B cell (primary cell): Measurements from ENCODE around the gene APPBP2. TPM values are rescaled to one million over a fixed set of nuclear protein-coding genes. Genes with fewer than 3 reads are reported as not detected.

Experiments used
- ATAC-seq: fragments of 200-7000 bp; cut with Tn5 transposase; one replicate; pipeline ENCODE4 v1.10.0; 2021; ENCODE audit warnings: low read depth, mild to moderate bottlenecking, moderate number of reproducible peaks, moderate library complexity
- CTCF ChIA-PET: fragments of 350-600 bp; sonication (Branson Sonifier 250); formaldehyde crosslinking; loops from one replicate; lab custom pipeline; 2021; ENCODE audit warnings: antibody characterized with exemption, inconsistent platforms; lab: Charles Lee
- POLR2A ChIA-PET: fragments of 350-600 bp; sonication (Branson Sonifier 250); formaldehyde crosslinking; loops from one replicate; lab custom pipeline; 2021; ENCODE audit warnings: antibody characterized with exemption; lab: Charles Lee
- DNase-seq: peaks from one replicate; pipeline ENCODE4 v3.0.0; 2013
- H2AFZ ChIP-seq: 2 replicates; pipeline ENCODE4 v1.6.1; 2012; ENCODE audit warnings: mild to moderate bottlenecking, low read depth, low read length; ENCODE audit not compliant: insufficient read depth, poor library complexity, severe bottlenecking
- H3K27ac ChIP-seq, 2 donors: 1 replicate in 1 of 2; 2 replicates in 1 of 2; pipeline ENCODE4 v1.5.1; 2012 to 2013; ENCODE audit warnings: low read length in 2 of 2, mild to moderate bottlenecking in 2 of 2, moderate library complexity in 1 of 2
- H3K27me3 ChIP-seq, 4 experiments: fragments of 200-600 bp in 1 of 4; sonication (generic) in 1 of 4; replicated peaks in 1 of 4; 1 replicate in 2 of 4; 2 replicates in 2 of 4; pipeline versions ENCODE4 v1.6.1 to v1.7.0; 2013 to 2016; ENCODE audit warnings: low read length in 3 of 4, mild to moderate bottlenecking in 2 of 4, mixed read lengths in 1 of 4, moderate library complexity in 1 of 4; ENCODE audit not compliant: insufficient read depth in 4 of 4, control insufficient read depth in 3 of 4; ENCODE audit errors: control extremely low read depth in 1 of 4
- H3K36me3 ChIP-seq, 2 experiments: replicated peaks in 1 of 2; 1 replicate in 1 of 2; 2 replicates in 1 of 2; pipeline versions ENCODE4 v1.6.1 to v1.7.1; 2013; ENCODE audit warnings: low read length in 1 of 2; ENCODE audit not compliant: insufficient read depth in 2 of 2, control insufficient read depth in 1 of 2; ENCODE audit errors: control extremely low read depth in 1 of 2, extremely low read depth in 1 of 2
- H3K4me1 ChIP-seq, 2 donors: fragments of 200-600 bp in 1 of 2; sonication (generic) in 1 of 2; 1 replicate in 1 of 2; 2 replicates in 1 of 2; pipeline versions ENCODE4 v1.5.1 to v1.6.1; 2013 to 2017; ENCODE audit warnings: low read length in 2 of 2; ENCODE audit not compliant: control insufficient read depth in 2 of 2, insufficient read depth in 2 of 2
- H3K4me2 ChIP-seq: replicated peaks from 2 replicates; pipeline ENCODE3; 2012; ENCODE audit warnings: mild to moderate bottlenecking, low read depth, low read length; ENCODE audit not compliant: poor library complexity, severe bottlenecking
- H3K4me3 ChIP-seq, 5 experiments: fragments of 200-600 bp in 1 of 5; sonication (generic) in 1 of 5; 1 replicate in 3 of 5; 2 replicates in 2 of 5; pipeline versions ENCODE4 v1.5.1 to v1.7.0; 2011 to 2016; ENCODE audit warnings: low read length in 4 of 5, mild to moderate bottlenecking in 4 of 5, low read depth in 2 of 5, control low read depth in 1 of 5, moderate library complexity in 1 of 5; ENCODE audit not compliant: insufficient read depth in 1 of 5; ENCODE audit errors: control extremely low read depth in 1 of 5, extremely low read depth in 1 of 5
- H3K79me2 ChIP-seq: fragments of 200-600 bp; sonication (generic); one replicate; pipeline ENCODE4 v1.6.0; 2016; ENCODE audit warnings: low read length; ENCODE audit not compliant: control insufficient read depth, insufficient read depth
- H3K9ac ChIP-seq: fragments of 200-600 bp; sonication (generic); 2 replicates; pipeline ENCODE4 v1.6.1; 2017; ENCODE audit warnings: mild to moderate bottlenecking, low read length, moderate library complexity
- H3K9me3 ChIP-seq, 3 donors: one replicate each; pipeline versions ENCODE4 v1.6.1 to v1.7.1; 2013; ENCODE audit warnings: low read length in 2 of 3; ENCODE audit not compliant: control insufficient read depth in 2 of 3, insufficient read depth in 1 of 3; ENCODE audit errors: control extremely low read depth in 1 of 3
- H4K20me1 ChIP-seq: 2 replicates; pipeline ENCODE4 v1.6.0; 2012; ENCODE audit warnings: mild to moderate bottlenecking, low read length; ENCODE audit not compliant: insufficient read depth, control insufficient read depth, poor library complexity, severe bottlenecking
- H3K27ac Mint-ChIP-seq: one replicate; pipeline ENCODE4 v1.8.0; 2021; ENCODE audit warnings: mixed read lengths
- H3K27me3 Mint-ChIP-seq: one replicate; pipeline ENCODE4 v1.8.0; 2021; ENCODE audit warnings: mixed read lengths
- H3K4me1 Mint-ChIP-seq: one replicate; pipeline ENCODE4 v1.8.0; 2021; ENCODE audit warnings: mixed read lengths
- H3K4me3 Mint-ChIP-seq: one replicate; pipeline ENCODE4 v1.8.0; 2021; ENCODE audit warnings: mixed read lengths
- H3K9me3 Mint-ChIP-seq: one replicate; pipeline ENCODE4 v1.8.0; 2022; ENCODE audit warnings: mixed read lengths; ENCODE audit not compliant: insufficient read depth
- CTCF ChIP-seq: fragments of 200-600 bp; IDR thresholded peaks from one replicate; pipeline ENCODE4 v1.8.0; 2022; ENCODE audit warnings: antibody characterized with exemption, mild to moderate bottlenecking
- EZH2 ChIP-seq: IDR thresholded peaks from 2 replicates; pipeline ENCODE4 v1.6.1; 2012; ENCODE audit warnings: borderline replicate concordance, low read depth, mild to moderate bottlenecking, moderate library complexity, low read length; ENCODE audit not compliant: insufficient read depth, poor library complexity, severe bottlenecking
- WGBS: methylation state at CpG from one replicate; pipeline ENCODE4 v1.1.5; 2013; ENCODE audit warnings: missing lambda C conversion rate; ENCODE audit not compliant: insufficient coverage; 5-methylcytosine and 5-hydroxymethylcytosine counted together
- intact Hi-C: fragments of 100-400 bp; cut with micrococcal nuclease; formaldehyde crosslinking; loops from one replicate; pipeline ENCODE4 v1.10.0; 2022
- polyA plus RNA-seq: library from polyadenylated mRNA; depleted of rRNA; stranded (reverse); fragments of >200 nt; gene quantifications from 2 replicates; pipeline ENCODE4 v1.2.3, GENCODE V29; 2012
- total RNA-seq, 2 donors: library from RNA; stranded (reverse); fragments of 120-200 nt in 1 of 2; gene quantifications; 1 replicate in 1 of 2; 2 replicates in 1 of 2; pipeline versions ENCODE4 v1.2.3 to v1.2.4, GENCODE V29; 2013 to 2022

The APPBP2 gene
- total and polyA plus RNA-seq, 2 donors (not counting 1 experiment from before 2014, with no cell fraction given), result 6.3 to 38.8 TPM

- no peak overlapping the region for H3K4me3 Mint-ChIP-seq
- TF ChIP-seq EZH2, result no peak
- no peak for TF ChIP-seq CTCF
Observed at GRCh38 chr17:60425626-60426025, 100.4 kb downstream of the APPBP2 start.

GRCh38 chr17:60423865-60424264 is 102.2 kb downstream of the APPBP2 start:
- Mint-ChIP-seq H3K27ac (no peak overlapping the region), H3K4me3 (no peak overlapping the region), H3K4me1 (peaks cover 12% of the 10 kb centered on the region), H3K9me3 (no peaks in the 10 kb centered on the region), H3K27me3 (no peaks in the 10 kb centered on the region)
- H3K9me3 ChIP-seq, result no peaks in the 10 kb centered on the region
- H3K36me3 ChIP-seq, result no peaks in the 10 kb centered on the region
- no peak for ATAC-seq
- H3K27ac ChIP-seq, result no peak overlapping the region
- H3K4me1 ChIP-seq, result peaks cover 8 to 15% of the 10 kb centered on the region in 2 donors
- intact Hi-C loops, result loop anchor here (5.0 kb wide), 1 partner anchor 192 kb away; no protein-coding TSS in a partner anchor
- no peak for TF ChIP-seq CTCF
- TF ChIP-seq EZH2, result no peak
- POLR2A ChIA-PET, result no interaction called here
- H3K4me2 ChIP-seq, result no peak overlapping the region
- no peak for DNase-seq
- no peak overlapping the region for H2AFZ ChIP-seq
- H4K20me1 ChIP-seq, result no peaks in the 10 kb centered on the region
- CTCF ChIA-PET, result interaction anchor here (0.7 to 1.4 kb wide), 5 partner anchors 9 to 214 kb away, joined by 3 to 4 read pairs (median 4); no protein-coding TSS in a partner anchor
- H3K4me3 ChIP-seq, result no peak overlapping the region
- no peak overlapping the region for H3K9ac ChIP-seq
- 69% methylated on average over 2 of the region's 3 CpGs for WGBS
- H3K27me3 ChIP-seq, result no peaks in the 10 kb centered on the region
- no peaks in the 10 kb centered on the region for H3K79me2 ChIP-seq

More at GRCh38 chr17:60425626-60426025, 100.4 kb downstream of the APPBP2 start:
- DNase-seq (no peak), ATAC-seq (no peak)
- no peaks in the 10 kb centered on the region for H3K36me3 ChIP-seq
- no peak overlapping the region for H3K27ac ChIP-seq
- Mint-ChIP-seq H3K9me3 (no peaks in the 10 kb centered on the region), H3K4me1 (peaks cover 11% of the 10 kb centered on the region), H3K27ac (no peak overlapping the region), H3K27me3 (no peaks in the 10 kb centered on the region)
- no peaks in the 10 kb centered on the region for H4K20me1 ChIP-seq
- H3K79me2 ChIP-seq, result no peaks in the 10 kb centered on the region
- CTCF ChIA-PET, result no interaction called here
- intact Hi-C loops, result no loop called here
- H3K27me3 ChIP-seq, result no peaks in the 10 kb centered on the region
- no peak overlapping the region for H2AFZ ChIP-seq
- no peaks in the 10 kb centered on the region for H3K9me3 ChIP-seq
- H3K4me2 ChIP-seq, result no peak overlapping the region
- POLR2A ChIA-PET, result no interaction called here
- 95% methylated on average over 6 of the region's 6 CpGs for WGBS
- H3K4me1 ChIP-seq, result peaks cover 8 to 15% of the 10 kb centered on the region in 2 donors
- H3K9ac ChIP-seq, result no peak overlapping the region
- no peak overlapping the region for H3K4me3 ChIP-seq
